H1 (cell line): Measurements from ENCODE around the gene RBM20. TPM values are rescaled to one million over a fixed set of nuclear protein-coding genes. Genes with fewer than 3 reads are reported as not detected.

ENCODE experiments used
- CTCF ChIA-PET: fragments of 300-600 bp; sonication (Branson Sonifier 250); formaldehyde crosslinking; loops from one replicate; lab custom pipeline; 2021; ENCODE audit not compliant: partially characterized antibody; lab: Charles Lee
- POLR2A ChIA-PET: fragments of 300-600 bp; sonication (Branson Sonifier 250); formaldehyde crosslinking; loops from one replicate; lab custom pipeline; 2021; ENCODE audit warnings: inconsistent platforms; ENCODE audit not compliant: partially characterized antibody; lab: Charles Lee
- DNase-seq, 2 experiments: peaks; one replicate each; pipeline versions ENCODE4 v3.0.0 to v3.0.0-alpha.2; 2010 to 2022; ENCODE audit warnings: low spot score in 2 of 2, low read depth in 1 of 2, mixed read lengths in 1 of 2
- FAIRE-seq: peaks from 2 replicates; lab custom pipeline; 2011; peaks lifted over from hg19 to GRCh38; lab: Jason Lieb, UNC
- H2AFZ ChIP-seq: 2 replicates; pipeline ENCODE4 v1.8.1; 2012; ENCODE audit warnings: low read length, inconsistent platforms
- H2AK5ac ChIP-seq: 2 replicates; pipeline ENCODE4 v1.6.1; 2013; ENCODE audit warnings: low read depth, low read length
- H2BK120ac ChIP-seq: replicated peaks from 2 replicates; pipeline ENCODE3; 2013; ENCODE audit warnings: low read depth, low read length, inconsistent platforms
- H2BK12ac ChIP-seq: 2 replicates; pipeline ENCODE4 v1.6.1; 2013; ENCODE audit warnings: low read depth, low read length
- H2BK15ac ChIP-seq: 2 replicates; pipeline ENCODE4 v1.6.1; 2013; ENCODE audit warnings: low read length
- H2BK20ac ChIP-seq: 2 replicates; pipeline ENCODE4 v1.6.1; 2013; ENCODE audit warnings: low read length
- H2BK5ac ChIP-seq: 2 replicates; pipeline ENCODE4 v1.6.1; 2013; ENCODE audit warnings: low read depth, low read length
- H3K14ac ChIP-seq: 2 replicates; pipeline ENCODE4 v1.6.1; 2013; ENCODE audit warnings: inconsistent platforms; ENCODE audit not compliant: insufficient read length
- H3K18ac ChIP-seq: 2 replicates; pipeline ENCODE4 v1.6.1; 2013; ENCODE audit warnings: low read length; ENCODE audit errors: extremely low read depth
- H3K23ac ChIP-seq: 2 replicates; pipeline ENCODE4 v1.6.1; 2013; ENCODE audit warnings: inconsistent platforms; ENCODE audit not compliant: insufficient read length
- H3K23me2 ChIP-seq: 2 replicates; pipeline ENCODE4 v1.6.1; 2013; ENCODE audit warnings: low read depth, low read length
- H3K27ac ChIP-seq: 2 replicates; pipeline ENCODE4 v1.6.1; 2011; ENCODE audit warnings: low read depth, low read length, inconsistent platforms
- H3K27me3 ChIP-seq, 4 experiments: replicated peaks in 1 of 4; 1 replicate in 1 of 4; 2 replicates in 3 of 4; pipeline versions ENCODE4 v1.6.1 to v1.8.1; 2011 to 2013; ENCODE audit warnings: low read length in 3 of 4, mild to moderate bottlenecking in 3 of 4, inconsistent platforms in 2 of 4, mixed read lengths in 2 of 4, moderate library complexity in 1 of 4; ENCODE audit not compliant: control insufficient read depth in 3 of 4, insufficient read depth in 3 of 4; ENCODE audit errors: extremely low read depth in 1 of 4
- H3K36me3 ChIP-seq, 4 experiments: 2 replicates each; pipeline versions ENCODE4 v1.6.1 to v1.8.1; 2011 to 2013; ENCODE audit warnings: mild to moderate bottlenecking in 4 of 4, low read length in 3 of 4, moderate library complexity in 2 of 4, control low read depth in 1 of 4, inconsistent platforms in 1 of 4; ENCODE audit not compliant: insufficient read depth in 4 of 4, control insufficient read depth in 2 of 4
- H3K4ac ChIP-seq: replicated peaks from 2 replicates; pipeline ENCODE3; 2013; ENCODE audit warnings: low read length, low read depth, mixed read lengths, inconsistent platforms; ENCODE audit not compliant: insufficient read length
- H3K4me1 ChIP-seq, 4 experiments: replicated peaks in 1 of 4; 1 replicate in 1 of 4; 2 replicates in 3 of 4; pipeline versions ENCODE4 v1.6.1 to v1.8.1; 2011 to 2013; ENCODE audit warnings: low read length in 3 of 4, inconsistent platforms in 2 of 4, mixed read lengths in 1 of 4; ENCODE audit not compliant: insufficient read depth in 4 of 4, control insufficient read depth in 3 of 4
- H3K4me2 ChIP-seq, 2 experiments: 2 replicates each; pipeline versions ENCODE4 v1.6.1 to v1.8.1; 2011 to 2013; ENCODE audit warnings: low read depth in 2 of 2, low read length in 2 of 2, control low read depth in 1 of 2, inconsistent platforms in 1 of 2, mild to moderate bottlenecking in 1 of 2; ENCODE audit not compliant: insufficient read depth in 1 of 2
- H3K4me3 ChIP-seq, 4 experiments: fragments of 200-600, 300-600 bp in 1 of 4; sonication (generic), shearing (Covaris generic), sonication (Bioruptor Twin) in 1 of 4; 2 replicates each; pipeline versions ENCODE4 v1.5.1 to v1.8.1; 2011 to 2016; ENCODE audit warnings: low read length in 4 of 4, low read depth in 3 of 4, control low read depth in 2 of 4, inconsistent platforms in 2 of 4, mild to moderate bottlenecking in 2 of 4, mixed read lengths in 1 of 4, moderate library complexity in 1 of 4; ENCODE audit not compliant: insufficient read depth in 2 of 4; ENCODE audit errors: extremely low read depth in 1 of 4
- H3K56ac ChIP-seq: replicated peaks from 2 replicates; pipeline ENCODE3; 2013; ENCODE audit warnings: low read depth, mild to moderate bottlenecking, mixed read lengths, low read length, inconsistent platforms; ENCODE audit not compliant: insufficient read length
- H3K79me1 ChIP-seq: 2 replicates; pipeline ENCODE4 v1.6.1; 2013; ENCODE audit warnings: low read depth, low read length, control low read depth
- H3K79me2 ChIP-seq, 2 experiments: 2 replicates each; pipeline versions ENCODE4 v1.6.1 to v1.8.1; 2012 to 2013; ENCODE audit warnings: low read length in 2 of 2, mild to moderate bottlenecking in 2 of 2, inconsistent platforms in 1 of 2; ENCODE audit not compliant: insufficient read depth in 2 of 2, control insufficient read depth in 1 of 2
- H3K9ac ChIP-seq, 4 experiments: replicated peaks in 1 of 4; 1 replicate in 1 of 4; 2 replicates in 3 of 4; pipeline versions ENCODE4 v1.6.1 to v1.8.1; 2011 to 2013; ENCODE audit warnings: low read depth in 3 of 4, low read length in 3 of 4, control low read depth in 2 of 4, mild to moderate bottlenecking in 2 of 4, moderate library complexity in 2 of 4, inconsistent platforms in 1 of 4; ENCODE audit errors: extremely low read depth in 1 of 4
- H3K9me3 ChIP-seq, 2 experiments: 2 replicates each; pipeline versions ENCODE4 v1.6.1 to v1.8.1; 2012 to 2013; ENCODE audit warnings: mild to moderate bottlenecking in 2 of 2, moderate library complexity in 2 of 2, control low read depth in 1 of 2, inconsistent platforms in 1 of 2, low read depth in 1 of 2, low read length in 1 of 2, mixed read lengths in 1 of 2; ENCODE audit not compliant: insufficient read depth in 2 of 2
- H4K20me1 ChIP-seq, 2 experiments: replicated peaks in 1 of 2; 2 replicates each; pipeline versions ENCODE3 to v1.8.1; 2011 to 2013; ENCODE audit warnings: inconsistent platforms in 2 of 2, low read length in 2 of 2, mild to moderate bottlenecking in 1 of 2; ENCODE audit not compliant: insufficient read depth in 2 of 2, control insufficient read depth in 1 of 2
- H4K5ac ChIP-seq: 2 replicates; pipeline ENCODE4 v1.6.1; 2013; ENCODE audit warnings: low read length, low read depth, mixed read lengths, inconsistent platforms; ENCODE audit not compliant: insufficient read length
- H4K8ac ChIP-seq: 2 replicates; pipeline ENCODE4 v1.8.0; 2013; ENCODE audit warnings: mild to moderate bottlenecking, moderate library complexity, low read length, inconsistent platforms; ENCODE audit not compliant: insufficient read depth; ENCODE audit errors: extremely low read depth
- H4K91ac ChIP-seq: replicated peaks from 2 replicates; pipeline ENCODE3; 2013; ENCODE audit warnings: low read length, mixed read lengths, inconsistent platforms; ENCODE audit not compliant: insufficient read length
- ASH2L ChIP-seq: fragments of 200-600, 300-600 bp; sonication (generic); IDR thresholded peaks from one replicate; pipeline ENCODE4 v1.7.1; 2017; ENCODE audit warnings: low read length
- CREB1 ChIP-seq: IDR thresholded peaks from 2 replicates; pipeline ENCODE4 v1.6.1; 2012; ENCODE audit warnings: inconsistent platforms
- CTBP2 ChIP-seq: IDR thresholded peaks from 2 replicates; pipeline ENCODE4 v1.7.0; 2011; ENCODE audit warnings: borderline replicate concordance, mild to moderate bottlenecking, moderate library complexity, mixed read lengths, low read length; ENCODE audit not compliant: insufficient read depth, insufficient read length
- EGR1 ChIP-seq: IDR thresholded peaks from 2 replicates; pipeline ENCODE4 v1.6.1; 2011; ENCODE audit warnings: low read depth, low read length, borderline replicate concordance
- JUND ChIP-seq: IDR thresholded peaks from 2 replicates; pipeline ENCODE4 v1.6.1; 2011; ENCODE audit warnings: mild to moderate bottlenecking, improper control_type of control experiment, low read length
- KDM5A ChIP-seq: fragments of 200-600 bp; IDR thresholded peaks from 2 replicates; pipeline ENCODE4 v1.7.1; 2012; ENCODE audit warnings: mild to moderate bottlenecking, low read length, inconsistent platforms, mixed read lengths
- PHF8 ChIP-seq: fragments of 200-600 bp; sonication (generic); conservative IDR thresholded peaks from 2 replicates; pipeline ENCODE4 v1.7.1; 2012; ENCODE audit warnings: low read depth, mild to moderate bottlenecking, inconsistent platforms, low read length, moderate library complexity
- RBBP5 ChIP-seq: IDR thresholded peaks from 2 replicates; pipeline ENCODE4 v1.7.1; 2012; ENCODE audit warnings: low read depth, mild to moderate bottlenecking, inconsistent platforms, low read length, moderate library complexity, borderline replicate concordance
- RNF2 ChIP-seq: fragments of 200-900, 300-1000 bp; sonication (generic); IDR thresholded peaks from 2 replicates; pipeline ENCODE4 v1.7.1; 2016; ENCODE audit warnings: borderline replicate concordance, low read depth, mild to moderate bottlenecking, antibody characterized with exemption, low read length; ENCODE audit not compliant: poor library complexity, severe bottlenecking; ENCODE audit errors: missing control alignments
- SAP30 ChIP-seq: fragments of 300-600 bp; sonication (generic); IDR thresholded peaks from 2 replicates; pipeline ENCODE4 v1.7.1; 2012; ENCODE audit warnings: low read length, moderate library complexity, mild to moderate bottlenecking, inconsistent platforms; ENCODE audit not compliant: insufficient read depth, insufficient replicate concordance
- SP1 ChIP-seq: IDR thresholded peaks from 2 replicates; pipeline ENCODE4 v1.6.1; 2011; ENCODE audit warnings: low read depth, low read length
- SP2 ChIP-seq: IDR thresholded peaks from 2 replicates; pipeline ENCODE4 v1.6.1; 2012; ENCODE audit warnings: mild to moderate bottlenecking, low read length, inconsistent platforms
- SUZ12 ChIP-seq: fragments of 200-600 bp; sonication (generic); IDR thresholded peaks from 2 replicates; pipeline ENCODE4 v1.6.1; 2012; ENCODE audit warnings: mild to moderate bottlenecking, inconsistent platforms, low read length, moderate library complexity, mixed read lengths
- TBP ChIP-seq: IDR thresholded peaks from 2 replicates; pipeline ENCODE4 v1.6.1; 2011; ENCODE audit warnings: low read depth, low read length, improper control_type of control experiment
- WGBS, 2 experiments: shearing (Covaris generic) in 1 of 2; methylation state at CpG; one replicate each; pipeline versions ENCODE4 v1.1.6 to v1.1.7; 2013 to 2015; ENCODE audit warnings: low lambda C conversion rate in 2 of 2, mixed read lengths in 2 of 2, inconsistent platforms in 1 of 2, low coverage in 1 of 2, missing lambda C conversion rate in 1 of 2; ENCODE audit not compliant: insufficient replicate concordance in 2 of 2, insufficient coverage in 1 of 2, insufficient read length in 1 of 2; ENCODE audit errors: extremely low coverage in 1 of 2, missing lambda C conversion rate in 1 of 2; 5-methylcytosine and 5-hydroxymethylcytosine counted together
- polyA plus RNA-seq, 7 experiments: library from polyadenylated mRNA; depleted of rRNA in 3 of 7; stranded (reverse) in 5 of 7; unstranded in 2 of 7; fragments of >200 nt in 5 of 7; fragments of 200-250 nt in 2 of 7; gene quantifications; 1 replicate in 5 of 7; 2 replicates in 1 of 7; 4 replicates in 1 of 7; pipeline versions ENCODE4 v1.2.1 to v1.2.3, GENCODE V29; 2011 to 2013; ENCODE audit warnings: missing spikeins in 2 of 7, mixed read lengths in 2 of 7
- total RNA-seq: library from RNA; stranded (reverse); fragmentation: NEBNext Ultra II Directional; extraction: Animal tissue kit (Norgen Biotek cat#: 25700); gene quantifications from 2 replicates; pipeline ENCODE4 v1.2.1, GENCODE V29; 2021

The RBM20 gene
- total and polyA plus RNA-seq, 2 of the 8 experiments (the other 6 are each of a cell fraction or from before 2014, with no cell fraction given), result 0.05 to 0.63 TPM

- Histone ChIP-seq H3K4me1 (no peaks in the 10 kb centered on the region; a peak in 4 of 7 replicates), H3K18ac (no peak overlapping the region)
- no peak for TF ChIP-seq CREB1
- no peak for TF ChIP-seq ASH2L
- TF ChIP-seq KDM5A, result no peak
- TF ChIP-seq RNF2, result no peak
- no peak for TF ChIP-seq EGR1
- TF ChIP-seq PHF8, result no peak
- no peak for TF ChIP-seq SUZ12
- no peak for TF ChIP-seq SP2
- no peak for TF ChIP-seq TBP
- no peak for TF ChIP-seq RBBP5
- TF ChIP-seq SAP30, result no peak
- no peak for TF ChIP-seq CTBP2
- TF ChIP-seq SP1, result no peak
- TF ChIP-seq JUND, result no peak
Measured at GRCh38 chr10:110698340-110698739, 54.2 kb downstream of the RBM20 start.

More at GRCh38 chr10:110698340-110698739, 54.2 kb downstream of the RBM20 start:
- Histone ChIP-seq H3K4me2 (no peak overlapping the region), H4K8ac (no peak overlapping the region), H3K56ac (no peak overlapping the region), H4K5ac (no peak overlapping the region), H3K4me3 (no peak overlapping the region), H4K20me1 (peaks cover 0 to 2% of the 10 kb centered on the region in 2 experiments), H2BK20ac (no peak overlapping the region), H2BK5ac (no peak overlapping the region; the same call in 1 of the 2 replicates), H3K79me2 (no peaks in the 10 kb centered on the region), H3K27me3 (no peaks in the 10 kb centered on the region), H3K23ac (no peak overlapping the region), H3K4ac (no peak overlapping the region), H3K23me2 (no peaks in the 10 kb centered on the region), H2BK120ac (no peak overlapping the region), H3K27ac (no peak overlapping the region), H3K36me3 (no peaks in the 10 kb centered on the region), H4K91ac (no peak overlapping the region), H3K79me1 (no peaks in the 10 kb centered on the region), H2AFZ (no peak overlapping the region), H3K9ac (no peak overlapping the region), H2BK12ac (no peak overlapping the region), H2AK5ac (no peak overlapping the region), H3K9me3 (no peaks in the 10 kb centered on the region), H2BK15ac (no peak overlapping the region), H3K14ac (no peak overlapping the region)
- DNase-seq (no peak), FAIRE-seq (no peak)
- WGBS, 2 experiments, result 91% methylated on average over 5 of the region's 5 CpGs; no CpG with 5 or more reads in 1 of the 2 experiments
- CTCF ChIA-PET, result interaction anchor here (0.6 to 1.5 kb wide), 3 partner anchors 8 to 493 kb away, joined by 4 to 5 read pairs (median 4); no protein-coding TSS in a partner anchor
- POLR2A ChIA-PET, result no interaction called here
